GM12891 (cell line): Measurements from ENCODE around the gene TUB.

Source experiments
- DNase-seq: peaks from one replicate; pipeline ENCODE4 v3.0.0; 2011; ENCODE audit warnings: low spot score; ENCODE audit not compliant: insufficient read length
- FAIRE-seq: peaks from 2 replicates; lab custom pipeline; 2011; peaks lifted over from hg19 to GRCh38; lab: Jason Lieb, UNC
- PAX5 ChIP-seq: IDR thresholded peaks from 2 replicates; pipeline ENCODE4 v1.6.1; 2011; ENCODE audit warnings: low read length, moderate library complexity, mild to moderate bottlenecking; ENCODE audit not compliant: insufficient read depth, severe bottlenecking
- POLR2A ChIP-seq: IDR thresholded peaks from 2 replicates; pipeline ENCODE4 v1.6.1; 2011; ENCODE audit warnings: low read depth, low read length, control low read depth
- POLR2AphosphoS5 ChIP-seq: IDR thresholded peaks from 2 replicates; pipeline ENCODE4 v1.6.1; 2011; ENCODE audit warnings: low read depth, low read length, control low read depth
- POU2F2 ChIP-seq: IDR thresholded peaks from 2 replicates; pipeline ENCODE4 v1.6.1; 2011; ENCODE audit warnings: low read depth, mild to moderate bottlenecking, control low read depth, low read length, moderate library complexity
- SPI1 ChIP-seq: IDR thresholded peaks from 2 replicates; pipeline ENCODE4 v1.6.1; 2011; ENCODE audit warnings: low read depth, low read length, control low read depth
- TAF1 ChIP-seq: IDR thresholded peaks from 2 replicates; pipeline ENCODE4 v1.6.1; 2011; ENCODE audit warnings: low read depth, low read length, control low read depth

Gene TUB

DNA sequence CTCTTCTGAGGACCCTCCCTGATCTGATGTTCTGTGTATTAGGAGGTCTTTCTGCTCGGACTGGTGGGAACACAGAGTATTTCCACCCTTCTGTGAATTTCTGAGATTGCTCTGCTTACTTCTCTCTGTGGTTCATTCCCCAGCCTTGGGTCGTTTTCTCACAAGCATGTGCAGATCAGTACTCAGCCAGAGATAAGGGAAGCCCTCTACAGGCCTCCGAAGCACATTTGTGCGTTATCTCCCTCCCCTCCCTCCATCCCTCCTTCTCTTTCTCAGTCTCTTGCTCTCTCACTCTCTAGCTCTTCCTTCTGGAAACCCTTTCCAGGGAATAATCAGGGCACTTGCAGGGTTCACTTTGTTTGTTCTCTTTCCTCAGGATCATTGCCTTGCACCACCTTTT, 35.2 kb upstream of the TUB start:
- TF ChIP-seq SPI1 = no peak
- no peak for TF ChIP-seq POLR2A
- TF ChIP-seq TAF1 = no peak
- no peak for TF ChIP-seq PAX5
- no peak for TF ChIP-seq POU2F2
- TF ChIP-seq POLR2AphosphoS5 = no peak
- DNase-seq = no peak
- FAIRE-seq = no peak

- no peak for DNase-seq
- TF ChIP-seq TAF1 = no peak
- TF ChIP-seq POLR2A = no peak
- no peak for TF ChIP-seq POU2F2
- no peak for TF ChIP-seq SPI1
- TF ChIP-seq PAX5 = no peak
- no peak for TF ChIP-seq POLR2AphosphoS5
- FAIRE-seq = no peak
Measured at GRCh38 chr11:8047382-8047781, 33.6 kb upstream of the TUB start.

- no peak for FAIRE-seq
Measured at GRCh38 chr11:8049084-8049483, 31.9 kb upstream of the TUB start.

GRCh38 chr11:8055091-8055835, 25.7 kb upstream of the TUB start:
- no peak for DNase-seq
- no peak for TF ChIP-seq PAX5
- TF ChIP-seq SPI1 = no peak
- no peak for TF ChIP-seq POU2F2
- TF ChIP-seq POLR2AphosphoS5 = no peak
- no peak for TF ChIP-seq TAF1
- no peak for TF ChIP-seq POLR2A
- FAIRE-seq = no peak

More at GRCh38 chr11:8049084-8049483, 31.9 kb upstream of the TUB start:
- no peak for TF ChIP-seq POLR2A
- DNase-seq = no peak

GRCh38 chr11:8055836-8056526, 25.0 kb upstream of the TUB start:
- TF ChIP-seq PAX5 (no peak), POU2F2 (no peak), SPI1 (no peak), POLR2AphosphoS5 (no peak), TAF1 (no peak), POLR2A (no peak)
- DNase-seq = no peak
- FAIRE-seq = no peak

DNA sequence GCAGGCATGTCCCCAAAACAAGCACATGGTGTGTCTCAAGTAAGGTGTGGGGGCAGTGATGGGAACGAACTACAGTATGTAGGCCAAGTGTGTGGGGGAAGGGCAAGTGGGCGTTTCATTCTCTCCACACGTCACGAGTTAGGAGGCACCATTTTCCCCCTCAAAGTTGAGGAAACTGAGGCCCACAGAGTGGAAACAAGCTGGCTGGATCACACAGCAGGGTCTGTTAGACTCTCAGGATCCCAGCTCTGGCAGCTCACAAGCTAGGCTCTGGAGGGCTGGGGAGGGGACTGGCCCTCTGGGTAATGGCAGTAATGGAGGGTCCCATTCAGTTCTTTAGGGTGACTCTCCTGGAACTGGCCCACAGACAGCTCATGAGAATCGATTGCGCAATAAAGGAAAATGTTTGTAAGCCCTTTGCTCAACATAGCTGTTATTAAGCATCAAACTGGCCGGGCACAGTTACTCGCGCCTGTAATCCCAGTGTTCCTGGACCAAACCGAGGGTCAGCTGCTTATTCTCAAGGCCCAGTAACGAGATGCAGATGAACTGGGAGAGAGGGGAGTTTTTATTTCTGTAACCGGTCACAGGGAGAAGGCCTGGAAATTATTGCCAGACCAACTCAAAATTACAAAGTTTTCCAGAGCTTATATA, 24.1 kb upstream of the TUB start:
- no peak for DNase-seq
- no peak for TF ChIP-seq POU2F2
- TF ChIP-seq PAX5 = no peak
- TF ChIP-seq TAF1 = no peak
- no peak for TF ChIP-seq POLR2AphosphoS5
- no peak for TF ChIP-seq SPI1
- no peak for TF ChIP-seq POLR2A
- no peak for FAIRE-seq

- no peak for FAIRE-seq
- DNase-seq = no peak
Measured at GRCh38 chr11:8058216-8058615, 22.8 kb upstream of the TUB start.

GRCh38 chr11:8059030-8059429, 22.0 kb upstream of the TUB start:
- DNase-seq = no peak
- TF ChIP-seq POLR2A = no peak
- TF ChIP-seq PAX5 = no peak
- TF ChIP-seq POLR2AphosphoS5 = no peak
- TF ChIP-seq SPI1 = no peak
- TF ChIP-seq POU2F2 = no peak
- no peak for TF ChIP-seq TAF1
- no peak for FAIRE-seq

More at GRCh38 chr11:8058216-8058615, 22.8 kb upstream of the TUB start:
- no peak for TF ChIP-seq PAX5
- no peak for TF ChIP-seq POLR2A
- no peak for TF ChIP-seq POU2F2
- no peak for TF ChIP-seq SPI1
- no peak for TF ChIP-seq TAF1
- no peak for TF ChIP-seq POLR2AphosphoS5

GRCh38 chr11:8059571-8060011, 21.4 kb upstream of the TUB start:
- DNase-seq (no peak), FAIRE-seq (no peak)
- TF ChIP-seq PAX5 (no peak), SPI1 (no peak), POLR2AphosphoS5 (no peak), POLR2A (no peak), TAF1 (no peak), POU2F2 (no peak)
